ENCODE data around the gene EIF4E. TPM values are rescaled to one million over a fixed set of nuclear protein-coding genes. Genes with fewer than 3 reads are reported as not detected.
A peak's percentile ranks its signal among the peaks of the same experiment; 100 is the strongest.
"Not testable (repeated sequence)": the region's sequence is repeated elsewhere in the genome, so short reads cannot be mapped to it uniquely, and the experiment has no call there.

The EIF4E gene
- polyA plus RNA-seq, 1 experiment: 94.7 TPM

GRCh38 chr4:98921292-98921691, 7.6 kb downstream of the EIF4E start:
- Histone ChIP-seq H3K27me3 (ENCODE audit: control insufficient read depth, insufficient read depth, low read length) (no peaks in the 10 kb centered on the region), H3K4me3 (ENCODE audit: low read depth, low read length) (no peak overlapping the region), H3K27ac (ENCODE audit: low read depth, low read length) (no peak overlapping the region), H3K9me3 (ENCODE audit: control insufficient read depth, insufficient read depth, low read length) (no peaks in the 10 kb centered on the region)
- TF ChIP-seq, protein P1, sequence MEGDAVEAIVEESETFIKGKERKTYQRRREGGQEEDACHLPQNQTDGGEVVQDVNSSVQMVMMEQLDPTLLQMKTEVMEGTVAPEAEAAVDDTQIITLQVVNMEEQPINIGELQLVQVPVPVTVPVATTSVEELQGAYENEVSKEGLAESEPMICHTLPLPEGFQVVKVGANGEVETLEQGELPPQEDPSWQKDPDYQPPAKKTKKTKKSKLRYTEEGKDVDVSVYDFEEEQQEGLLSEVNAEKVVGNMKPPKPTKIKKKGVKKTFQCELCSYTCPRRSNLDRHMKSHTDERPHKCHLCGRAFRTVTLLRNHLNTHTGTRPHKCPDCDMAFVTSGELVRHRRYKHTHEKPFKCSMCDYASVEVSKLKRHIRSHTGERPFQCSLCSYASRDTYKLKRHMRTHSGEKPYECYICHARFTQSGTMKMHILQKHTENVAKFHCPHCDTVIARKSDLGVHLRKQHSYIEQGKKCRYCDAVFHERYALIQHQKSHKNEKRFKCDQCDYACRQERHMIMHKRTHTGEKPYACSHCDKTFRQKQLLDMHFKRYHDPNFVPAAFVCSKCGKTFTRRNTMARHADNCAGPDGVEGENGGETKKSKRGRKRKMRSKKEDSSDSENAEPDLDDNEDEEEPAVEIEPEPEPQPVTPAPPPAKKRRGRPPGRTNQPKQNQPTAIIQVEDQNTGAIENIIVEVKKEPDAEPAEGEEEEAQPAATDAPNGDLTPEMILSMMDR (IDR thresholded peaks at IDR 0.05; ENCODE audit: low read depth, low read length): no peak
- CTCF ChIA-PET: interaction anchor here (1.8 kb wide), 1 partner anchor 135 kb away, joined by 7 read pairs; no protein-coding TSS in a partner anchor
- DNase-seq (ENCODE audit: low read depth, low spot score): no peak
- POLR2A ChIA-PET: no interaction called here

- CTCF ChIA-PET: interaction anchor here (1.8 kb wide), 1 partner anchor 136 kb away, joined by 7 read pairs; no protein-coding TSS in a partner anchor
- POLR2A ChIA-PET: no interaction called here
- DNase-seq (ENCODE audit: low read depth, low spot score): peak; percentile 23
- Histone ChIP-seq H3K9me3 (ENCODE audit: control insufficient read depth, insufficient read depth, low read length) (no peaks in the 10 kb centered on the region), H3K4me3 (ENCODE audit: low read depth, low read length) (no peak overlapping the region), H3K27me3 (ENCODE audit: control insufficient read depth, insufficient read depth, low read length) (no peaks in the 10 kb centered on the region), H3K27ac (ENCODE audit: low read depth, low read length) (no peak overlapping the region)
- TF ChIP-seq, protein P1 (IDR thresholded peaks at IDR 0.05; ENCODE audit: low read depth, low read length): no peak
Observed at GRCh38 chr4:98919996-98920395, 8.9 kb downstream of the EIF4E start.

DNA sequence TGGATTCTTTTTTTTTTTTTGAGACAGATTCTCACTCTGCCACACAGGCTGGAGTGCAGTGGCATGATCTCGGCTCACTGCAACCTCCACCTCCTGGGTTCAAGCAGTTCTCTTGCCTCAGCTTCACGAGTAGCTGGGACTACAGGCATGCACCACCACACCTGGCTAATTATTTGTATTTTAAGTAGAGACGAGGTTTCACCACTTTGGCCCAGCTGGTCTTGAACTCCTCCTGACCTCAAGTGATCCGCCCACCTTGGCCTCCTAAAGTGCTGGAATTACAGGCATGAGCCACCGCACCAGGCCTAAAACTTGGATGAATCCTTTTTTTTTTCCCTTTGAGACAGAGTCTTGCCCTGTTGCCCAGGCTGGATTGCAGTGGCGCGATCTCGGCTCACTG, 18.2 kb downstream of the EIF4E start:
- H3K9me3 ChIP-seq (ENCODE audit: control insufficient read depth, insufficient read depth, low read length); H3K27ac ChIP-seq (ENCODE audit: low read depth, low read length); H3K4me3 ChIP-seq (ENCODE audit: low read depth, low read length); H3K27me3 ChIP-seq (ENCODE audit: control insufficient read depth, insufficient read depth, low read length); POLR2A ChIA-PET; DNase-seq (ENCODE audit: low read depth, low spot score): not testable (repeated sequence)
- CTCF ChIA-PET: interaction anchor here (0.7 kb wide), 1 partner anchor 784 kb away, joined by 4 read pairs; no protein-coding TSS in a partner anchor

DNA sequence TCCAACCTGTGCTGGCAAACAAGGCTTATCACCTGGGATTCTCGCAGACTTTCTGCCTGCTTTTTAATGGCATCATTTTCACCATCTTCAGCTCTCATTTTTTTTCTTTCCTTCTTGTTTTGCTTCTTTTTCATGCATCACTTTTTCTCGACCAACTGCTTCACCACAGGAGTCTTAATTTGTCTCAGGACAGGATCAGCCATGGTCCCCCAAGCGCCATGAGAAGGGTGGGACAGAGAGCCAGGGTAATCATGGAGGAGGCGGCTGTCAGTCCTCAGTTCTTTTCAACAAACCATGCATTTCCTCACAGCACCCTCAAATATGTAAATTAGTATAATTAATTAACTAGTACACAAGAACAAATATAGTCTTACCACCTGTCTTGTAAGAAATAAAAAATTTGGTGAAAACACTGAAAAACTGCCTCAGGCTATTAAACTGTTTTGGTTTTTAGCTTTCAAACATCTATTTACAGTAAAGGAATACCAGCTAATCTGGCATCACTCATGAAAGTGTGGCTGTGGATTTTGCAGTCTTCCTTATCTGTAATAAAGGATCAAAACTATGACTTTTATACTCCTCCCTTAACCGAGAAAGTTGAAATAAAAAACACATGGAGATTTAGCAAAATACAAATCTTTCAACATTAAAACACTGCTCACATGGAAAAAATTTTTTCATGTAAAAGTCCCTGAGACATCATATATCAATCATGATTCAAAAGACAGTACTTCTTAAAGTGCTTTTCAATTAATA, 19.1 kb downstream of the EIF4E start:
- CTCF ChIA-PET: no interaction called here
- H3K27ac ChIP-seq (ENCODE audit: low read depth, low read length): no peak overlapping the region
- POLR2A ChIA-PET: no interaction called here

GRCh38 chr4:98908703-98909262, 20.1 kb downstream of the EIF4E start:
- Histone ChIP-seq H3K27ac (ENCODE audit: low read depth, low read length) (no peak overlapping the region), H3K4me3 (ENCODE audit: low read depth, low read length) (no peak overlapping the region), H3K27me3 (ENCODE audit: control insufficient read depth, insufficient read depth, low read length) (no peaks in the 10 kb centered on the region), H3K9me3 (ENCODE audit: control insufficient read depth, insufficient read depth, low read length) (no peaks in the 10 kb centered on the region)
- ChIA-PET POLR2A (no interaction called here), CTCF (no interaction called here)
- TF ChIP-seq, protein P1 (IDR thresholded peaks at IDR 0.05; ENCODE audit: low read depth, low read length): no peak
- no peak for DNase-seq (ENCODE audit: low read depth, low spot score)

More for the DNA sequence above, 19.1 kb downstream of the EIF4E start:
- no peak overlapping the region for H3K4me3 ChIP-seq (ENCODE audit: low read depth, low read length)
- no peaks in the 10 kb centered on the region for H3K27me3 ChIP-seq (ENCODE audit: control insufficient read depth, insufficient read depth, low read length)
- no peak for DNase-seq (ENCODE audit: low read depth, low spot score)
- no peaks in the 10 kb centered on the region for H3K9me3 ChIP-seq (ENCODE audit: control insufficient read depth, insufficient read depth, low read length)
- TF ChIP-seq, protein P1 (IDR thresholded peaks at IDR 0.05; ENCODE audit: low read depth, low read length): no peak

Data from AG04450 (cell line).